HepG2 (cell line): ENCODE measurements around the gene EFS. TPM values are rescaled to one million over a fixed set of nuclear protein-coding genes. Genes with fewer than 3 reads are reported as not detected.
A peak's percentile ranks its signal among the peaks of the same experiment; 100 is the strongest.

Experiments
- AGO2 ChIP-seq: fragments of 200-400 bp; formaldehyde crosslinking; optimal IDR thresholded peaks from 2 replicates; pipeline ENCODE3; 2017; ENCODE audit warnings: mild to moderate bottlenecking, low read depth, low read length, moderate library complexity
- CHD4 ChIP-seq: fragments of 200-600 bp; sonication (generic); IDR thresholded peaks from 2 replicates; pipeline ENCODE4 v1.7.0; 2017; ENCODE audit warnings: mild to moderate bottlenecking, low read length, borderline replicate concordance
- ISL2 ChIP-seq: sonication (generic); formaldehyde crosslinking; IDR thresholded peaks from 2 replicates; pipeline ENCODE4 v1.5.0; 2020; ENCODE audit warnings: missing genetic modification reagents
- KDM3A ChIP-seq: IDR thresholded peaks from 2 replicates; pipeline ENCODE4 v1.6.1; 2018; ENCODE audit warnings: low read depth, missing compliant biosample characterization
- KDM5B ChIP-seq: sonication (generic); formaldehyde crosslinking; IDR thresholded peaks from 2 replicates; pipeline ENCODE4 v1.4.0; 2020; ENCODE audit warnings: missing genetic modification reagents, mild to moderate bottlenecking, borderline replicate concordance
- MIXL1 ChIP-seq: IDR thresholded peaks from 2 replicates; pipeline ENCODE4 v1.6.1; 2016
- NCOA1 ChIP-seq: sonication (generic); formaldehyde crosslinking; IDR thresholded peaks from 2 replicates; pipeline ENCODE4 v1.9.0; 2021; ENCODE audit warnings: missing genetic modification reagents
- PAWR ChIP-seq: sonication (generic); formaldehyde crosslinking; IDR thresholded peaks from 2 replicates; pipeline ENCODE4 v1.4.0; 2020; ENCODE audit warnings: missing genetic modification reagents, mild to moderate bottlenecking, borderline replicate concordance
- PTBP1 ChIP-seq: fragments of 200-400 bp; formaldehyde crosslinking; IDR thresholded peaks from 2 replicates; pipeline ENCODE4 v1.6.1; 2018; ENCODE audit warnings: low read length, low read depth; ENCODE audit not compliant: poor library complexity, severe bottlenecking
- ZNF180 ChIP-seq: sonication (generic); formaldehyde crosslinking; IDR thresholded peaks from 2 replicates; pipeline ENCODE4 v1.4.0; 2020; ENCODE audit warnings: low read depth, missing genetic modification reagents, borderline replicate concordance
- ZNF225 ChIP-seq: sonication (generic); formaldehyde crosslinking; IDR thresholded peaks from 2 replicates; pipeline ENCODE4 v1.4.0; 2020; ENCODE audit warnings: mild to moderate bottlenecking, missing genetic modification reagents
- ZNF713 ChIP-seq: sonication (generic); formaldehyde crosslinking; IDR thresholded peaks from 2 replicates; pipeline ENCODE4 v1.4.0; 2020; ENCODE audit warnings: mild to moderate bottlenecking, missing genetic modification reagents
- ZNF768 ChIP-seq: sonication (generic); formaldehyde crosslinking; IDR thresholded peaks from 2 replicates; pipeline ENCODE4 v1.4.0; 2020; ENCODE audit warnings: missing genetic modification reagents
- polyA plus RNA-seq, 8 experiments: library from polyadenylated mRNA; depleted of rRNA in 3 of 8; stranded (reverse) in 7 of 8; unstranded in 1 of 8; fragments of >200 nt; fragmentation: Illumina TruSeq in 4 of 8; extraction: Trizol in 4 of 8; gene quantifications; 2 replicates each; pipeline versions ENCODE4 v1.2.1 to v1.2.3, GENCODE V29; 2011 to 2016; ENCODE audit warnings: low read depth in 4 of 8, missing spikeins in 1 of 8, mixed read lengths in 1 of 8; ENCODE audit not compliant: insufficient read depth in 1 of 8
- total RNA-seq, 5 experiments: library from RNA; depleted of rRNA; stranded (reverse); fragments of >200 nt; fragmentation: Illumina TruSeq; extraction: Trizol; gene quantifications; 2 replicates each; pipeline ENCODE4 v1.2.3, GENCODE V29; 2016; ENCODE audit warnings: low read depth in 1 of 5
- TF ChIP-seq, protein P1 (sequence below): sonication (generic); formaldehyde crosslinking; IDR thresholded peaks from 2 replicates; pipeline ENCODE4 v1.8.1; 2023; ENCODE audit warnings: missing genetic modification reagents, inconsistent platforms, borderline replicate concordance
- TF ChIP-seq, protein P2 (sequence below): sonication (generic); formaldehyde crosslinking; IDR thresholded peaks from 2 replicates; pipeline ENCODE4 v1.5.0; 2020; ENCODE audit warnings: missing genetic modification reagents
- TF ChIP-seq, protein P3 (sequence below): sonication (generic); formaldehyde crosslinking; IDR thresholded peaks from 2 replicates; pipeline ENCODE4 v1.9.0; 2022; ENCODE audit warnings: low read depth, missing genetic modification reagents
- TF ChIP-seq, protein P4 (sequence below): sonication (generic); formaldehyde crosslinking; IDR thresholded peaks from 2 replicates; pipeline ENCODE4 v1.5.0; 2020; ENCODE audit warnings: missing genetic modification reagents
- TF ChIP-seq, protein P5 (sequence below): sonication (generic); formaldehyde crosslinking; IDR thresholded peaks from 2 replicates; pipeline ENCODE4 v1.4.0; 2020; ENCODE audit warnings: mild to moderate bottlenecking, missing genetic modification reagents
- TF ChIP-seq, protein P6 (sequence below): sonication (generic); formaldehyde crosslinking; IDR thresholded peaks from 2 replicates; pipeline ENCODE4; 2020; ENCODE audit warnings: missing genetic modification reagents, mild to moderate bottlenecking, borderline replicate concordance

The EFS gene
- total and polyA plus RNA-seq, 2 of the 13 experiments (the other 11 are each of a cell fraction or from before 2014, with no cell fraction given): not detected

DNA sequence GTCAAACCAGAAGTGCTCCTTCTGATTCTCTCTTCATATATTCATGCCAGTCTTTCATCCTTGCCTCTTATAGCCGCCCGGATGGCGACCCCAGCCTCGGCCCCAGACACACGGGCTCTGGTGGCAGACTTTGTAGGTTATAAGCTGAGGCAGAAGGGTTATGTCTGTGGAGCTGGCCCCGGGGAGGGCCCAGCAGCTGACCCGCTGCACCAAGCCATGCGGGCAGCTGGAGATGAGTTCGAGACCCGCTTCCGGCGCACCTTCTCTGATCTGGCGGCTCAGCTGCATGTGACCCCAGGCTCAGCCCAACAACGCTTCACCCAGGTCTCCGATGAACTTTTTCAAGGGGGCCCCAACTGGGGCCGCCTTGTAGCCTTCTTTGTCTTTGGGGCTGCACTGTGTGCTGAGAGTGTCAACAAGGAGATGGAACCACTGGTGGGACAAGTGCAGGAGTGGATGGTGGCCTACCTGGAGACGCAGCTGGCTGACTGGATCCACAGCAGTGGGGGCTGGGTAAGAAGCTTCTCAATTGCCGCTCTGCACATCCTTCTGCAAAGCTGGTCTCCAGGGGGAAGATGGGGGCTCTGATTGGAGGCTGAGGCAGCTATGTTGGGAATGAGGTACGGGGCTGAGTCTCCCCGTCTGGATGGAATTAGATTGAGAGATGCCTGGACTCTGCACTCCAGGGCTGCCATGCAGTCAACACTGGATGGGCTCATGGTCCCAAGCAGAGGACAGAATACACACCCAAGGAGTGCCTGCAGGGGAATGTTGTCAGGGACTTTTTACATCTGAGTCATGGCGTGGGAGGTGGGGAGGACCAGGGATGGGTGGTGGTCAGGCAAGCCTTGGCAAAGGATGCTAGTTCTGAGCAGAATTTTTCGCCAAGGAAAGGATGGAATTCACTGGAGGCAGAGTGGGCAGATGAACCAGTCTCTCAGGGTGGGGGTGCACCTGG lies 57.0 kb downstream of the EFS start (continued):
- TF ChIP-seq, protein P1, sequence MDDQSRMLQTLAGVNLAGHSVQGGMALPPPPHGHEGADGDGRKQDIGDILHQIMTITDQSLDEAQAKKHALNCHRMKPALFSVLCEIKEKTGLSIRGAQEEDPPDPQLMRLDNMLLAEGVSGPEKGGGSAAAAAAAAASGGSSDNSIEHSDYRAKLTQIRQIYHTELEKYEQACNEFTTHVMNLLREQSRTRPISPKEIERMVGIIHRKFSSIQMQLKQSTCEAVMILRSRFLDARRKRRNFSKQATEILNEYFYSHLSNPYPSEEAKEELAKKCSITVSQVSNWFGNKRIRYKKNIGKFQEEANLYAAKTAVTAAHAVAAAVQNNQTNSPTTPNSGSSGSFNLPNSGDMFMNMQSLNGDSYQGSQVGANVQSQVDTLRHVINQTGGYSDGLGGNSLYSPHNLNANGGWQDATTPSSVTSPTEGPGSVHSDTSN (CRISPR knock-in tag): no peak
- TF ChIP-seq, protein P2, sequence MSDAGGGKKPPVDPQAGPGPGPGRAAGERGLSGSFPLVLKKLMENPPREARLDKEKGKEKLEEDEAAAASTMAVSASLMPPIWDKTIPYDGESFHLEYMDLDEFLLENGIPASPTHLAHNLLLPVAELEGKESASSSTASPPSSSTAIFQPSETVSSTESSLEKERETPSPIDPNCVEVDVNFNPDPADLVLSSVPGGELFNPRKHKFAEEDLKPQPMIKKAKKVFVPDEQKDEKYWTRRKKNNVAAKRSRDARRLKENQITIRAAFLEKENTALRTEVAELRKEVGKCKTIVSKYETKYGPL: no peak
- TF ChIP-seq, protein P3, sequence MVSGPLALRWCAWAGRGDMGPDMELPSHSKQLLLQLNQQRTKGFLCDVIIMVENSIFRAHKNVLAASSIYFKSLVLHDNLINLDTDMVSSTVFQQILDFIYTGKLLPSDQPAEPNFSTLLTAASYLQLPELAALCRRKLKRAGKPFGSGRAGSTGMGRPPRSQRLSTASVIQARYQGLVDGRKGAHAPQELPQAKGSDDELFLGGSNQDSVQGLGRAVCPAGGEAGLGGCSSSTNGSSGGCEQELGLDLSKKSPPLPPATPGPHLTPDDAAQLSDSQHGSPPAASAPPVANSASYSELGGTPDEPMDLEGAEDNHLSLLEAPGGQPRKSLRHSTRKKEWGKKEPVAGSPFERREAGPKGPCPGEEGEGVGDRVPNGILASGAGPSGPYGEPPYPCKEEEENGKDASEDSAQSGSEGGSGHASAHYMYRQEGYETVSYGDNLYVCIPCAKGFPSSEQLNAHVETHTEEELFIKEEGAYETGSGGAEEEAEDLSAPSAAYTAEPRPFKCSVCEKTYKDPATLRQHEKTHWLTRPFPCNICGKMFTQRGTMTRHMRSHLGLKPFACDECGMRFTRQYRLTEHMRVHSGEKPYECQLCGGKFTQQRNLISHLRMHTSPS (CRISPR knock-in tag): no peak
- TF ChIP-seq KDM5B (CRISPR knock-in tag) (peak; percentile 61; the same call in 1 of the 2 replicates), ZNF225 (0 out of 2 replicates have a peak, but pooled peaks have one; percentile 47), ZNF768 (CRISPR knock-in tag) (peak; percentile 77; the same call in 1 of the 2 replicates), PAWR (CRISPR knock-in tag) (no peak), NCOA1 (no peak), ZNF713 (CRISPR knock-in tag) (0 out of 2 replicates have a peak, but pooled peaks have one; percentile 32), AGO2 (peak; percentile 47), ISL2 (no peak), PTBP1 (peak; percentile 94), KDM3A (CRISPR knock-in tag) (peak; percentile 39; the same call in 1 of the 2 replicates), ZNF180 (CRISPR knock-in tag) (no peak), MIXL1 (no peak), CHD4 (no peak)
- TF ChIP-seq, protein P4, sequence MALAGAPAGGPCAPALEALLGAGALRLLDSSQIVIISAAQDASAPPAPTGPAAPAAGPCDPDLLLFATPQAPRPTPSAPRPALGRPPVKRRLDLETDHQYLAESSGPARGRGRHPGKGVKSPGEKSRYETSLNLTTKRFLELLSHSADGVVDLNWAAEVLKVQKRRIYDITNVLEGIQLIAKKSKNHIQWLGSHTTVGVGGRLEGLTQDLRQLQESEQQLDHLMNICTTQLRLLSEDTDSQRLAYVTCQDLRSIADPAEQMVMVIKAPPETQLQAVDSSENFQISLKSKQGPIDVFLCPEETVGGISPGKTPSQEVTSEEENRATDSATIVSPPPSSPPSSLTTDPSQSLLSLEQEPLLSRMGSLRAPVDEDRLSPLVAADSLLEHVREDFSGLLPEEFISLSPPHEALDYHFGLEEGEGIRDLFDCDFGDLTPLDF (CRISPR knock-in tag): no peak
- TF ChIP-seq, protein P5, sequence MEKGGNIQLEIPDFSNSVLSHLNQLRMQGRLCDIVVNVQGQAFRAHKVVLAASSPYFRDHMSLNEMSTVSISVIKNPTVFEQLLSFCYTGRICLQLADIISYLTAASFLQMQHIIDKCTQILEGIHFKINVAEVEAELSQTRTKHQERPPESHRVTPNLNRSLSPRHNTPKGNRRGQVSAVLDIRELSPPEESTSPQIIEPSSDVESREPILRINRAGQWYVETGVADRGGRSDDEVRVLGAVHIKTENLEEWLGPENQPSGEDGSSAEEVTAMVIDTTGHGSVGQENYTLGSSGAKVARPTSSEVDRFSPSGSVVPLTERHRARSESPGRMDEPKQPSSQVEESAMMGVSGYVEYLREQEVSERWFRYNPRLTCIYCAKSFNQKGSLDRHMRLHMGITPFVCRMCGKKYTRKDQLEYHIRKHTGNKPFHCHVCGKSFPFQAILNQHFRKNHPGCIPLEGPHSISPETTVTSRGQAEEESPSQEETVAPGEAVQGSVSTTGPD (CRISPR knock-in tag): no peak
- TF ChIP-seq, protein P6, sequence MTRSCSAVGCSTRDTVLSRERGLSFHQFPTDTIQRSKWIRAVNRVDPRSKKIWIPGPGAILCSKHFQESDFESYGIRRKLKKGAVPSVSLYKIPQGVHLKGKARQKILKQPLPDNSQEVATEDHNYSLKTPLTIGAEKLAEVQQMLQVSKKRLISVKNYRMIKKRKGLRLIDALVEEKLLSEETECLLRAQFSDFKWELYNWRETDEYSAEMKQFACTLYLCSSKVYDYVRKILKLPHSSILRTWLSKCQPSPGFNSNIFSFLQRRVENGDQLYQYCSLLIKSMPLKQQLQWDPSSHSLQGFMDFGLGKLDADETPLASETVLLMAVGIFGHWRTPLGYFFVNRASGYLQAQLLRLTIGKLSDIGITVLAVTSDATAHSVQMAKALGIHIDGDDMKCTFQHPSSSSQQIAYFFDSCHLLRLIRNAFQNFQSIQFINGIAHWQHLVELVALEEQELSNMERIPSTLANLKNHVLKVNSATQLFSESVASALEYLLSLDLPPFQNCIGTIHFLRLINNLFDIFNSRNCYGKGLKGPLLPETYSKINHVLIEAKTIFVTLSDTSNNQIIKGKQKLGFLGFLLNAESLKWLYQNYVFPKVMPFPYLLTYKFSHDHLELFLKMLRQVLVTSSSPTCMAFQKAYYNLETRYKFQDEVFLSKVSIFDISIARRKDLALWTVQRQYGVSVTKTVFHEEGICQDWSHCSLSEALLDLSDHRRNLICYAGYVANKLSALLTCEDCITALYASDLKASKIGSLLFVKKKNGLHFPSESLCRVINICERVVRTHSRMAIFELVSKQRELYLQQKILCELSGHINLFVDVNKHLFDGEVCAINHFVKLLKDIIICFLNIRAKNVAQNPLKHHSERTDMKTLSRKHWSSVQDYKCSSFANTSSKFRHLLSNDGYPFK (CRISPR knock-in tag): 0 out of 2 replicates have a peak, but pooled peaks have one; percentile 34
